ENCODE data around the gene ARL8A. TPM values are rescaled to one million over a fixed set of nuclear protein-coding genes. Genes with fewer than 3 reads are reported as not detected.

The ARL8A gene
- total and polyA plus RNA-seq, 2 donors (not counting 1 experiment from before 2014, with no cell fraction given), result 67.6 to 70.7 TPM

DNA sequence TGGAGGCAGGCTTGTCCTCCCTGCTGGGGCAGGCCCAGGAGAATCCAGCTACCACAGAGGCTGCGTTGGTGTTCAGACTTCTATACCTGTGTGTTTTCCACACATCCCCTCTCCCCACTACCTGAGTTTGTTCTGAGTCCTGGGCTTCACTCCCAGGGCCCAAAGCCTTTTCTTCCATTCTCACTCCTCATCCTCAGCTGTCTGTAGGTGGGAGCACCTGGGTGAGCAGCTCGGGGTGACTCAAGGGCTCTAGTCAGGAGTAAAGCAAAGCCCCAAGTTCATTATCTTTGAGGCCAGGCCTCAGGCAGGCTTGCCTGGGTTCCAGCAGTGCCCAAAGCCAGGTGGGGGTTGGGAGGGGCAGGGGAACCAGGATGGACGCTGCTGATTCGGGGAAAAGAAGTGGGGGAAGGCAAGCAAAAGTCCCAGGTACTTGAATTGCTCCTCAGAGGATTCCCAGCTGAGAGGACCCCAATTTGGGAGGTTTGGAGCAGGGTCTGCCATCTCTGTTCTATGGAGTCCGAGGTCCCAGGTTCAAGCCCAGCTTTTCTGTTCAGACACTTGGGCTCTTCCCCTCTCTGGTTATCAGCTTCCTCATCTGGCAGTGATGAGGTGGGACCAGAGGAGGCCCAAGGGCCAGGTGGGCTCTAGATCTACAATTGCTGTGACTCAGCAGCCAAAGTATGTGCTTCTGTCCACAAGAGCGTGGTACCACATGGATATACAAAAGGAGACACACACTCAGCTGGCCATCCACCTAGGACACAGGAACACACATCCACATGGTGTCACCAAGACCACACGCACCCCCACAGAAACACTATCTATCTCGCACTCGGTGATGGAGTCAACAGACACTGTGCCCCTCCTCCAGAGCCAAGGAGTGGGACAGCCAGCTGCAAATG, 21.7 kb upstream of the ARL8A start:
- peak overlapping the region; percentile 91 for H3K4me2 ChIP-seq (replicated peaks; ENCODE audit: low read depth, low read length, poor library complexity, severe bottlenecking)
- peaks cover 54% of the 10 kb centered on the region for H3K4me1 Mint-ChIP-seq
- no peaks in the 10 kb centered on the region for H3K36me3 ChIP-seq (replicated peaks in 1 of 2; ENCODE audit: control extremely low read depth in 1 of 2, control insufficient read depth in 1 of 2, extremely low read depth in 1 of 2, insufficient read depth in 2 of 2, low read length in 1 of 2)
- no peaks in the 10 kb centered on the region for H3K9me3 ChIP-seq (ENCODE audit: control extremely low read depth in 1 of 3, control insufficient read depth in 2 of 3, insufficient read depth in 1 of 3, low read length in 2 of 3)
- no peak overlapping the region for H2AFZ ChIP-seq (ENCODE audit: insufficient read depth, low read depth, low read length, poor library complexity, severe bottlenecking)
- no peak for DNase-seq
- intact Hi-C loops (cut with micrococcal nuclease), result loop anchor here (10.0 kb wide), 3 partner anchors 181 to 799 kb away; partner anchors contain the start of genes CYB5R1 and RNPEP
- H3K27me3 Mint-ChIP-seq, result peaks cover 6% of the 10 kb centered on the region
- no peaks in the 10 kb centered on the region for H4K20me1 ChIP-seq (ENCODE audit: control insufficient read depth, insufficient read depth, low read length, poor library complexity, severe bottlenecking)
- TF ChIP-seq, protein P1, sequence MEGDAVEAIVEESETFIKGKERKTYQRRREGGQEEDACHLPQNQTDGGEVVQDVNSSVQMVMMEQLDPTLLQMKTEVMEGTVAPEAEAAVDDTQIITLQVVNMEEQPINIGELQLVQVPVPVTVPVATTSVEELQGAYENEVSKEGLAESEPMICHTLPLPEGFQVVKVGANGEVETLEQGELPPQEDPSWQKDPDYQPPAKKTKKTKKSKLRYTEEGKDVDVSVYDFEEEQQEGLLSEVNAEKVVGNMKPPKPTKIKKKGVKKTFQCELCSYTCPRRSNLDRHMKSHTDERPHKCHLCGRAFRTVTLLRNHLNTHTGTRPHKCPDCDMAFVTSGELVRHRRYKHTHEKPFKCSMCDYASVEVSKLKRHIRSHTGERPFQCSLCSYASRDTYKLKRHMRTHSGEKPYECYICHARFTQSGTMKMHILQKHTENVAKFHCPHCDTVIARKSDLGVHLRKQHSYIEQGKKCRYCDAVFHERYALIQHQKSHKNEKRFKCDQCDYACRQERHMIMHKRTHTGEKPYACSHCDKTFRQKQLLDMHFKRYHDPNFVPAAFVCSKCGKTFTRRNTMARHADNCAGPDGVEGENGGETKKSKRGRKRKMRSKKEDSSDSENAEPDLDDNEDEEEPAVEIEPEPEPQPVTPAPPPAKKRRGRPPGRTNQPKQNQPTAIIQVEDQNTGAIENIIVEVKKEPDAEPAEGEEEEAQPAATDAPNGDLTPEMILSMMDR (IDR thresholded peaks at IDR 0.05), result no peak
- TF ChIP-seq EZH2 (IDR thresholded peaks at IDR 0.05; ENCODE audit: borderline replicate concordance, insufficient read depth, low read depth, low read length, poor library complexity, severe bottlenecking), result no peak
- H3K9me3 Mint-ChIP-seq (ENCODE audit: insufficient read depth), result no peaks in the 10 kb centered on the region
- H3K4me3 ChIP-seq (ENCODE audit: control extremely low read depth in 1 of 5, extremely low read depth in 1 of 5, insufficient read depth in 1 of 5, low read depth in 2 of 5, low read length in 4 of 5), result no peak overlapping the region
- H3K27ac Mint-ChIP-seq, result no peak overlapping the region
- no peak overlapping the region for H3K4me3 Mint-ChIP-seq
- H3K79me2 ChIP-seq (ENCODE audit: control insufficient read depth, insufficient read depth, low read length), result peaks cover 19% of the 10 kb centered on the region
- WGBS (ENCODE audit: insufficient coverage), result 100% methylated on average over 6 of the region's 9 CpGs
- CTCF ChIA-PET, result interaction anchor here (1.0 kb wide), 1 partner anchor 11 kb away, joined by 4 read pairs; no protein-coding TSS in a partner anchor
- H3K4me1 ChIP-seq (ENCODE audit: control insufficient read depth in 2 of 2, insufficient read depth in 2 of 2, low read length in 2 of 2), result peaks cover 48 to 54% of the 10 kb centered on the region in 2 donors
- H3K27ac ChIP-seq (ENCODE audit: low read length in 2 of 2), result no peak overlapping the region
- H3K9ac ChIP-seq (ENCODE audit: low read length), result no peak overlapping the region
- no peak for ATAC-seq (ENCODE audit: low read depth)
- H3K27me3 ChIP-seq (replicated peaks in 1 of 4; ENCODE audit: control extremely low read depth in 1 of 4, control insufficient read depth in 3 of 4, insufficient read depth in 4 of 4, low read length in 3 of 4), result no peaks in the 10 kb centered on the region
- POLR2A ChIA-PET, result no interaction called here

All from B cell (primary cell).